Naive thymus-derived CD4-positive, alpha-beta T cell (primary cell): ENCODE measurements around the gene PADI2. TPM values are rescaled to one million over a fixed set of nuclear protein-coding genes. Genes with fewer than 3 reads are reported as not detected.

Experiments
- ATAC-seq: fragments of 150-1000 bp; cut with Tn5 transposase; 2 replicates; pipeline ENCODE4 v1.10.0; 2021; ENCODE audit warnings: mild to moderate bottlenecking, moderate library complexity
- CTCF ChIA-PET: fragments of 350-600 bp; sonication (Branson Sonifier 250); formaldehyde crosslinking; loops from one replicate; lab custom pipeline; 2021; ENCODE audit warnings: antibody characterized with exemption; lab: Charles Lee
- POLR2A ChIA-PET: fragments of 350-600 bp; sonication (Branson Sonifier 250); formaldehyde crosslinking; loops from one replicate; lab custom pipeline; 2021; ENCODE audit warnings: antibody characterized with exemption, inconsistent platforms; lab: Charles Lee
- DNase-seq, 9 donors: peaks; one replicate each; pipeline versions ENCODE4 v3.0.0 to v3.0.0-alpha.2; 2020 to 2022; ENCODE audit warnings: mixed read lengths in 1 of 9
- H3K27ac ChIP-seq: one replicate; pipeline ENCODE4 v1.7.0; 2013; ENCODE audit warnings: mild to moderate bottlenecking, low read depth, low read length, moderate library complexity
- H3K27me3 ChIP-seq, 2 donors: one replicate each; pipeline ENCODE4 v1.7.0; 2013; ENCODE audit warnings: low read length in 2 of 2, mild to moderate bottlenecking in 2 of 2, moderate library complexity in 2 of 2; ENCODE audit not compliant: control insufficient read depth in 2 of 2, insufficient read depth in 2 of 2
- H3K36me3 ChIP-seq, 3 experiments: 1 replicate in 2 of 3; 2 replicates in 1 of 3; pipeline ENCODE4 v1.7.0; 2013; ENCODE audit warnings: low read length in 3 of 3, mild to moderate bottlenecking in 3 of 3, moderate library complexity in 1 of 3; ENCODE audit not compliant: insufficient read depth in 3 of 3, control insufficient read depth in 2 of 3
- H3K4me1 ChIP-seq, 2 donors: one replicate each; pipeline ENCODE4 v1.7.0; 2013; ENCODE audit warnings: low read length in 2 of 2, mild to moderate bottlenecking in 2 of 2, moderate library complexity in 1 of 2; ENCODE audit not compliant: control insufficient read depth in 2 of 2, insufficient read depth in 2 of 2
- H3K4me3 ChIP-seq: 2 replicates; pipeline ENCODE4 v1.7.0; 2013; ENCODE audit warnings: mild to moderate bottlenecking, low read length
- H3K9me3 ChIP-seq, 3 experiments: 1 replicate in 2 of 3; 2 replicates in 1 of 3; pipeline ENCODE4 v1.7.0; 2013; ENCODE audit warnings: low read length in 3 of 3; ENCODE audit not compliant: control insufficient read depth in 2 of 3
- H3K27ac Mint-ChIP-seq, 9 donors: one replicate each; pipeline ENCODE4 v1.8.0; 2020 to 2022; ENCODE audit warnings: mixed read lengths in 9 of 9, mild to moderate bottlenecking in 8 of 9, moderate library complexity in 5 of 9, inconsistent platforms in 2 of 9
- H3K27me3 Mint-ChIP-seq, 5 donors: one replicate each; pipeline ENCODE4 v1.8.0; 2021 to 2022; ENCODE audit warnings: mixed read lengths in 5 of 5, mild to moderate bottlenecking in 1 of 5
- H3K36me3 Mint-ChIP-seq, 5 donors: one replicate each; pipeline ENCODE4 v1.8.0; 2020 to 2022; ENCODE audit warnings: mixed read lengths in 5 of 5, mild to moderate bottlenecking in 3 of 5, inconsistent platforms in 1 of 5
- H3K4me1 Mint-ChIP-seq, 7 donors: one replicate each; pipeline ENCODE4 v1.8.0; 2020 to 2022; ENCODE audit warnings: mixed read lengths in 7 of 7, mild to moderate bottlenecking in 3 of 7, inconsistent platforms in 1 of 7
- H3K4me3 Mint-ChIP-seq, 10 donors: one replicate each; pipeline ENCODE4 v1.8.0; 2020 to 2022; ENCODE audit warnings: mild to moderate bottlenecking in 10 of 10, mixed read lengths in 10 of 10, moderate library complexity in 6 of 10, inconsistent platforms in 2 of 10
- H3K9me3 Mint-ChIP-seq, 11 donors: one replicate each; pipeline ENCODE4 v1.8.0; 2020 to 2022; ENCODE audit warnings: mixed read lengths in 11 of 11, mild to moderate bottlenecking in 4 of 11, inconsistent platforms in 1 of 11, moderate library complexity in 1 of 11
- intact Hi-C, 2 donors: fragments of 100-400 bp; cut with micrococcal nuclease; formaldehyde crosslinking; loops; one replicate each; pipeline ENCODE4 v1.15.1; 2023
- polyA plus RNA-seq, 2 donors: library from polyadenylated mRNA; unstranded; fragments of 300-500 nt; fragmentation: Illumina TruSeq; gene quantifications; one replicate each; pipeline ENCODE4 v1.2.3, GENCODE V29; 2021
- total RNA-seq, 6 experiments: library from RNA in 5 of 6; stranded (reverse) in 5 of 6; gene quantifications; 1 replicate in 5 of 6; 2 replicates in 1 of 6; pipeline ENCODE4 v1.2.3 and lab custom pipeline; 2021 to 2026

PADI2 gene
- total and polyA plus RNA-seq, 7 experiments from 2014 or later: 0.08 to 11.2 (median 0.12) TPM; not detected in 2

- peaks cover 0 to 3% (median 0%) of the 10 kb centered on the region in 7 donors for H3K4me1 Mint-ChIP-seq
- intact Hi-C loops: no loop called here
- H3K9me3 ChIP-seq: peaks cover 0 to 38% (median 7%) of the 10 kb centered on the region in 3 experiments
- H3K4me1 ChIP-seq: no peaks in the 10 kb centered on the region
- H3K27me3 ChIP-seq: no peaks in the 10 kb centered on the region
- no peak for ATAC-seq
- peaks cover 8 to 42% (median 19%) of the 10 kb centered on the region in 5 donors for H3K27me3 Mint-ChIP-seq
- peaks cover 8 to 41% (median 27%) of the 10 kb centered on the region in 5 donors for H3K36me3 Mint-ChIP-seq
- CTCF ChIA-PET: no interaction called here
- H3K27ac ChIP-seq: no peak overlapping the region
- peaks cover 22 to 72% (median 44%) of the 10 kb centered on the region in 11 donors for H3K9me3 Mint-ChIP-seq
- H3K27ac Mint-ChIP-seq: no peak overlapping the region
- H3K4me3 ChIP-seq: no peak overlapping the region
- POLR2A ChIA-PET: no interaction called here
- H3K4me3 Mint-ChIP-seq: no peak overlapping the region
- no peak for DNase-seq
- H3K36me3 ChIP-seq: no peaks in the 10 kb centered on the region
Observed at GRCh38 chr1:17155257-17155920, 36.1 kb upstream of the PADI2 start.

- H3K4me1 ChIP-seq: no peaks in the 10 kb centered on the region
- Mint-ChIP-seq H3K4me3 (peak overlapping the region in 1 of 10 donors; percentile 56), H3K4me1 (peaks cover 0 to 8% (median 0%) of the 10 kb centered on the region in 7 donors), H3K9me3 (peaks cover 10 to 43% (median 30%) of the 10 kb centered on the region in 11 donors), H3K36me3 (peaks cover 6 to 26% (median 25%) of the 10 kb centered on the region in 5 donors), H3K27me3 (peaks cover 23 to 46% (median 32%) of the 10 kb centered on the region in 5 donors), H3K27ac (no peak overlapping the region)
- H3K9me3 ChIP-seq: peaks cover 0 to 27% (median 3%) of the 10 kb centered on the region in 3 experiments
- ATAC-seq: no peak
- H3K36me3 ChIP-seq: no peaks in the 10 kb centered on the region
- no peak overlapping the region for H3K27ac ChIP-seq
- no peak overlapping the region for H3K4me3 ChIP-seq
- ChIA-PET POLR2A (no interaction called here), CTCF (interaction anchor here (0.6 kb wide), 1 partner anchor 1155 kb away, joined by 3 read pairs; no protein-coding TSS in a partner anchor)
- intact Hi-C loops: no loop called here
- no peaks in the 10 kb centered on the region for H3K27me3 ChIP-seq
- DNase-seq: no peak
Observed at GRCh38 chr1:17149771-17150170, 30.5 kb upstream of the PADI2 start.

DNA sequence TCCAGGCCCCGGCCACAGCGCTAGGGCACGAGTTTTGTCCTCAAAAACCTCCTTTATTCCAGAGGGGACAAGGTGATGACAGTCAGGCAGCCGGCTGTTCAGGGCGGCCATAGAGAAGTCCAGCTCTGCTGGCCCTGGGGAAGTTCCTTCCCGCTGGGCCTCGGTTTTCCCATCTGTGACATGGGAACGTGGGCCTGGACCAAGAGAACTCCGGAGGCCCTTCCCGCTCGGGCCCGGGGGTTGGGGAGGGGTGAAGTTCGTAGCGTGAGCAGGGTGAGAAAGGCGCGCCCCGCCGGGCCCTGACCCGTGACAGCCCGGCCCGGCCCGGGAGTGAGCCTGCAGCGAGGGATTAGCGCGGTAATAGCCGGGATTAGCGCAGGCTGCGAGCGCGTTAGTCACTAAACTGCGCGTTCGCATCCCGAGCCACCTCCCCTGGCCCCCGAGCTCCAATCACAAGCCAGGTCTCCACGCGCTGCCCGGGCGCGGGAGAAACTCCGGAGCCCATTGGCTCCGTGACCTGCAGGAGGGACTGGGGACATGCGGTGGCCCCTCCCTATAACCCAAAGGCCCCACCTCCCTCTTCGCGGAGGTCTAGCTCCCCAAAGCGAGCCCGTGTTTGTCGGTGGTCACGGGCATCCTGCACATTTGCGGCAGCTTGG, 29.8 kb upstream of the PADI2 start:
- Mint-ChIP-seq H3K4me1 (peaks cover 0 to 8% (median 0%) of the 10 kb centered on the region in 7 donors), H3K27ac (no peak overlapping the region), H3K27me3 (peaks cover 23 to 40% (median 32%) of the 10 kb centered on the region in 5 donors), H3K4me3 (no peak overlapping the region), H3K9me3 (peaks cover 5 to 37% (median 23%) of the 10 kb centered on the region in 11 donors), H3K36me3 (peaks cover 3 to 21% (median 18%) of the 10 kb centered on the region in 5 donors)
- ChIA-PET POLR2A (no interaction called here), CTCF (no interaction called here)
- no peak overlapping the region for H3K4me3 ChIP-seq
- H3K27me3 ChIP-seq: no peaks in the 10 kb centered on the region
- peaks cover 0 to 20% (median 0%) of the 10 kb centered on the region in 3 experiments for H3K9me3 ChIP-seq
- intact Hi-C loops: no loop called here
- ATAC-seq (no peak), DNase-seq (no peak)
- H3K36me3 ChIP-seq: no peaks in the 10 kb centered on the region
- H3K4me1 ChIP-seq: no peaks in the 10 kb centered on the region
- H3K27ac ChIP-seq: no peak overlapping the region

GRCh38 chr1:17145648-17146047, 26.4 kb upstream of the PADI2 start:
- DNase-seq (no peak), ATAC-seq (no peak)
- Mint-ChIP-seq H3K36me3 (no peaks in the 10 kb centered on the region), H3K4me1 (peaks cover 0 to 8% (median 0%) of the 10 kb centered on the region in 7 donors), H3K4me3 (no peak overlapping the region), H3K27me3 (peaks cover 12 to 27% (median 17%) of the 10 kb centered on the region in 5 donors), H3K27ac (no peak overlapping the region), H3K9me3 (peaks cover 0 to 6% (median 0%) of the 10 kb centered on the region in 11 donors)
- ChIA-PET CTCF (no interaction called here), POLR2A (no interaction called here)
- H3K27me3 ChIP-seq: peaks cover 0 to 2% of the 10 kb centered on the region in 2 donors
- intact Hi-C loops: no loop called here
- H3K36me3 ChIP-seq: no peaks in the 10 kb centered on the region
- H3K4me3 ChIP-seq: no peak overlapping the region
- H3K4me1 ChIP-seq: no peaks in the 10 kb centered on the region
- no peak overlapping the region for H3K27ac ChIP-seq
- H3K9me3 ChIP-seq: no peaks in the 10 kb centered on the region

- intact Hi-C loops: no loop called here
- no peak overlapping the region for H3K4me3 Mint-ChIP-seq
- Histone ChIP-seq H3K4me1 (no peaks in the 10 kb centered on the region), H3K9me3 (no peaks in the 10 kb centered on the region), H3K4me3 (no peak overlapping the region), H3K27ac (no peak overlapping the region), H3K36me3 (no peaks in the 10 kb centered on the region), H3K27me3 (peaks cover 0 to 2% of the 10 kb centered on the region in 2 donors)
- no peak overlapping the region for H3K27ac Mint-ChIP-seq
- peaks cover 0 to 2% (median 0%) of the 10 kb centered on the region in 11 donors for H3K9me3 Mint-ChIP-seq
- POLR2A ChIA-PET: no interaction called here
- ATAC-seq (no peak), DNase-seq (no peak)
- CTCF ChIA-PET: no interaction called here
- no peaks in the 10 kb centered on the region for H3K36me3 Mint-ChIP-seq
- H3K4me1 Mint-ChIP-seq: no peaks in the 10 kb centered on the region
- peaks cover 4 to 19% (median 8%) of the 10 kb centered on the region in 5 donors for H3K27me3 Mint-ChIP-seq
Observed at GRCh38 chr1:17143760-17144159, 24.5 kb upstream of the PADI2 start.

DNA sequence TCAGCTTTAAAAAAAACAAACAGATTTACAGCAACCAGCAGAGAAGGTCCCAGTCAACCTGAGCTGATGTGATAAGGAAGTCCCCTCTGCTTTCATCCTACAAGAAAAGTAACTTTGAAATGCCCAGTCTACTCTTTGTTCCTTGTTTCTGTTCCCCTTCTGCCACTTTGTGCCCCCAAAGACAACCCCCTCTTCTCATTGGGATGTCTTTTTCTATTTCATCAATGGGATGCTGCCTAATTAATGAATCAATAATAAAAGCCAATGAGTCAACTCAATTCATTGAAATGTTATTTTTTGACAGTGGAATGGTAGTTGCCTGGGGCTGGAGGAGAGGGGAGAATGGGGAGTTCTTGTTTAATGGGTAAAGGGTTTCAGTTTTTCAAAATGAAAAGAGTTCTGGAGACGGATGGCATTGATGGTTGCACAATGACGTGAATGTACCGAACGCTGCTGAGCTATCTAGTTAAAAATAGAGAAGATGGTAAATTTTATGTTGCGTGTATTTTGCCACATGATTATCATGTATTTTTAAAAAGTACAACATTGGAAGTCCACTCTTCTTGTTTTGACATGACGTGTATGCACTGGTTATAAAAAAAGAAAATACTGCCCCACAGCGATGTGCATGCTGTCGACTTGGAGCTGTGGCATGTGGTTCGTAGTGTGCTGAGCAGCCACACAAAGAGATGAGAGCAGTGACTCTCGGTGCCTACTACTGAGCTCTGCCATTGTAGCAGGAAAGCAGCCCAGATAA, 22.4 kb upstream of the PADI2 start:
- intact Hi-C loops: no loop called here
- ChIA-PET CTCF (no interaction called here), POLR2A (no interaction called here)
- Histone ChIP-seq H3K9me3 (no peaks in the 10 kb centered on the region), H3K27ac (no peak overlapping the region), H3K27me3 (peaks cover 0 to 2% of the 10 kb centered on the region in 2 donors), H3K4me1 (no peaks in the 10 kb centered on the region), H3K36me3 (no peaks in the 10 kb centered on the region), H3K4me3 (no peak overlapping the region)
- Mint-ChIP-seq H3K4me3 (no peak overlapping the region), H3K27me3 (peaks cover 0 to 15% (median 8%) of the 10 kb centered on the region in 5 donors), H3K36me3 (no peaks in the 10 kb centered on the region), H3K27ac (no peak overlapping the region), H3K9me3 (peaks cover 0 to 2% (median 0%) of the 10 kb centered on the region in 11 donors), H3K4me1 (peaks cover 0 to 5% (median 0%) of the 10 kb centered on the region in 7 donors)
- DNase-seq (no peak), ATAC-seq (peak; percentile 68)
